HepG2 (cell line): ENCODE results near the gene OR2A5. TPM values are rescaled to one million over a fixed set of nuclear protein-coding genes. Genes with fewer than 3 reads are reported as not detected.

Experiments
- ATAC-seq: fragments of 200-7000 bp; cut with Tn5 transposase; 3 replicates; pipeline ENCODE4 v1.9.1; 2020; ENCODE audit warnings: mild to moderate bottlenecking, moderate library complexity
- BruUV-seq: library from RNA; stranded (reverse); fragments of 400-500 nt; replicated peaks from 2 replicates; lab custom pipeline; 2021; lab: Mats Ljungman, UMichigan
- CTCF ChIA-PET: fragments of 300-600 bp; formaldehyde crosslinking; extraction: SDS; loops from one replicate; lab custom pipeline; 2021; ENCODE audit warnings: low total read pairs, inconsistent platforms, low intra/inter-chr PET ratio; lab: Yijun Ruan, JAX
- POLR2A ChIA-PET: fragments of 350-600 bp; sonication (Branson Sonifier 250); formaldehyde crosslinking; loops from one replicate; lab custom pipeline; 2020; ENCODE audit warnings: antibody characterized with exemption, inconsistent platforms; lab: Yijun Ruan, JAX
- DNase-seq: peaks from one replicate; pipeline ENCODE4 v3.0.0-alpha.2; 2015; ENCODE audit warnings: low spot score
- FAIRE-seq: peaks from 3 replicates; lab custom pipeline; 2011; peaks lifted over from hg19 to GRCh38; lab: Jason Lieb, UNC
- H2AFZ ChIP-seq: one replicate; pipeline ENCODE4 v1.6.1; 2011; ENCODE audit warnings: low read length, inconsistent platforms
- H3K27ac ChIP-seq: fragments of 300-600 bp; 3 replicates; pipeline ENCODE4 v1.8.0; 2011; ENCODE audit warnings: mixed run types, mild to moderate bottlenecking, mixed read lengths, low read length, inconsistent platforms; ENCODE audit not compliant: insufficient read depth; ENCODE audit errors: extremely low read length
- H3K27me3 ChIP-seq, 2 experiments: fragments of 200-600 bp in 1 of 2; 2 replicates in 1 of 2; 3 replicates in 1 of 2; pipeline versions ENCODE4 v1.6.0 to v1.8.0; 2011; ENCODE audit warnings: low read length in 2 of 2, mild to moderate bottlenecking in 2 of 2, moderate library complexity in 2 of 2, inconsistent platforms in 1 of 2; ENCODE audit not compliant: insufficient read depth in 2 of 2, control insufficient read depth in 1 of 2
- H3K36me3 ChIP-seq, 2 experiments: fragments of 200-600 bp in 1 of 2; replicated peaks in 1 of 2; 2 replicates in 1 of 2; 3 replicates in 1 of 2; pipeline versions ENCODE4 v1.5.1 to v1.8.0; 2011; ENCODE audit warnings: low read length in 2 of 2, inconsistent platforms in 1 of 2; ENCODE audit not compliant: insufficient read depth in 2 of 2, control insufficient read depth in 1 of 2
- H3K4me1 ChIP-seq: 2 replicates; pipeline ENCODE4 v1.5.1; 2012; ENCODE audit warnings: low read length, inconsistent platforms; ENCODE audit not compliant: insufficient read depth
- H3K4me2 ChIP-seq: 2 replicates; pipeline ENCODE4 v1.6.0; 2011; ENCODE audit warnings: low read depth, low read length, inconsistent platforms
- H3K4me3 ChIP-seq, 3 experiments: fragments of 200-600 bp in 1 of 3; sonication (generic), shearing (Covaris generic) in 1 of 3; replicated peaks in 1 of 3; 2 replicates each; pipeline ENCODE4 v1.5.1; 2011 to 2016; ENCODE audit warnings: low read length in 3 of 3, inconsistent platforms in 2 of 3, low read depth in 2 of 3, mild to moderate bottlenecking in 2 of 3, control low read depth in 1 of 3, mixed read lengths in 1 of 3; ENCODE audit not compliant: insufficient read depth in 1 of 3
- H3K79me2 ChIP-seq: one replicate; pipeline ENCODE4 v1.6.1; 2011; ENCODE audit warnings: low read length, inconsistent platforms; ENCODE audit not compliant: insufficient read depth
- H3K9ac ChIP-seq: 2 replicates; pipeline ENCODE4 v1.6.0; 2011; ENCODE audit warnings: mild to moderate bottlenecking, low read depth, low read length, inconsistent platforms; ENCODE audit not compliant: insufficient read depth
- H3K9me3 ChIP-seq: 2 replicates; pipeline ENCODE4 v1.5.1; 2012; ENCODE audit warnings: mild to moderate bottlenecking, low read length
- H4K20me1 ChIP-seq: 2 replicates; pipeline ENCODE4 v1.6.0; 2011; ENCODE audit warnings: inconsistent platforms, mild to moderate bottlenecking, low read length, moderate library complexity; ENCODE audit not compliant: insufficient read depth
- CBX5 ChIP-seq: sonication (generic); formaldehyde crosslinking; IDR thresholded peaks from 2 replicates; pipeline ENCODE4 v1.4.0; 2020; ENCODE audit warnings: missing genetic modification reagents, borderline replicate concordance
- MBNL3 ChIP-seq: fragments of 250-450 bp; sonication (Bioruptor Pico); conservative IDR thresholded peaks from 2 replicates; pipeline ENCODE4 v1.8.0; 2022; ENCODE audit warnings: mild to moderate bottlenecking, inconsistent platforms
- PPARG ChIP-seq: conservative IDR thresholded peaks from 2 replicates; pipeline ENCODE4 v1.6.1; 2016; ENCODE audit warnings: missing biosample characterization, missing genetic modification reagents
- TBX3 ChIP-seq: fragments of 450-650 bp; IDR thresholded peaks from 2 replicates; pipeline ENCODE4 v1.6.1; 2017; ENCODE audit warnings: antibody characterized with exemption, mild to moderate bottlenecking, inconsistent platforms, borderline replicate concordance
- ZFP82 ChIP-seq: sonication (generic); formaldehyde crosslinking; IDR thresholded peaks from 2 replicates; pipeline ENCODE4 v1.5.1; 2020; ENCODE audit warnings: mild to moderate bottlenecking, missing genetic modification reagents, borderline replicate concordance
- ZNF138 ChIP-seq: sonication (generic); formaldehyde crosslinking; IDR thresholded peaks from 2 replicates; pipeline ENCODE4 v1.5.0; 2020; ENCODE audit warnings: mild to moderate bottlenecking, low read depth, missing genetic modification reagents
- ZNF569 ChIP-seq: sonication (generic); formaldehyde crosslinking; IDR thresholded peaks from 2 replicates; pipeline ENCODE4 v1.5.0; 2020; ENCODE audit warnings: mild to moderate bottlenecking, missing genetic modification reagents, moderate library complexity, borderline replicate concordance
- ZNF577 ChIP-seq: sonication (generic); formaldehyde crosslinking; IDR thresholded peaks from 2 replicates; pipeline ENCODE4 v1.4.0; 2020; ENCODE audit warnings: mild to moderate bottlenecking, low read depth, missing genetic modification reagents, borderline replicate concordance
- ZNF589 ChIP-seq: sonication (generic); formaldehyde crosslinking; conservative IDR thresholded peaks from 2 replicates; pipeline ENCODE4 v1.8.0; 2022; ENCODE audit warnings: mild to moderate bottlenecking, moderate library complexity, missing genetic modification reagents
- ZNF780A ChIP-seq: sonication (generic); formaldehyde crosslinking; IDR thresholded peaks from 2 replicates; pipeline ENCODE4 v1.8.0; 2022; ENCODE audit warnings: mild to moderate bottlenecking, missing genetic modification reagents, moderate library complexity
- WGBS: methylation state at CpG from one replicate; pipeline ENCODE4 v1.1.6; 2017; ENCODE audit warnings: low lambda C conversion rate; 5-methylcytosine and 5-hydroxymethylcytosine counted together
- in situ Hi-C: cut with HindIII; loops from 2 replicates; pipeline ENCODE4 v1.10.0; 2017; ENCODE audit warnings: low pct_unique_long_range_greater_than_20kb; ENCODE audit not compliant: extremely low pct_ligation_motif_present
- intact Hi-C: fragments of 100-400 bp; cut with micrococcal nuclease; formaldehyde crosslinking; loops from one replicate; pipeline ENCODE4 v1.10.0; 2022; ENCODE audit not compliant: unreplicated experiment
- polyA plus RNA-seq, 8 experiments: library from polyadenylated mRNA; depleted of rRNA in 3 of 8; stranded (reverse) in 7 of 8; unstranded in 1 of 8; fragments of >200 nt; fragmentation: Illumina TruSeq in 4 of 8; extraction: Trizol in 4 of 8; gene quantifications; 2 replicates each; pipeline versions ENCODE4 v1.2.1 to v1.2.3, GENCODE V29; 2011 to 2016; ENCODE audit warnings: low read depth in 4 of 8, missing spikeins in 1 of 8, mixed read lengths in 1 of 8; ENCODE audit not compliant: insufficient read depth in 1 of 8
- total RNA-seq, 5 experiments: library from RNA; depleted of rRNA; stranded (reverse); fragments of >200 nt; fragmentation: Illumina TruSeq; extraction: Trizol; gene quantifications; 2 replicates each; pipeline ENCODE4 v1.2.3, GENCODE V29; 2016; ENCODE audit warnings: low read depth in 1 of 5
- TF ChIP-seq, protein P1 (sequence below): sonication (generic); formaldehyde crosslinking; IDR thresholded peaks from 2 replicates; pipeline ENCODE4 v1.5.0; 2020; ENCODE audit warnings: missing genetic modification reagents
- TF ChIP-seq, protein P2 (sequence below): sonication (generic); formaldehyde crosslinking; IDR thresholded peaks from 2 replicates; pipeline ENCODE4 v1.5.1; 2020; ENCODE audit warnings: missing genetic modification reagents, mild to moderate bottlenecking, borderline replicate concordance
- TF ChIP-seq, protein P3 (sequence below): IDR thresholded peaks from 2 replicates; pipeline ENCODE4 v1.6.1; 2016; ENCODE audit warnings: missing genetic modification reagents, missing compliant biosample characterization
- TF ChIP-seq, protein P4 (sequence below): sonication (generic); formaldehyde crosslinking; IDR thresholded peaks from 2 replicates; pipeline ENCODE4 v1.4.0; 2020; ENCODE audit warnings: mild to moderate bottlenecking, missing genetic modification reagents, borderline replicate concordance
- TF ChIP-seq, protein P5 (sequence below): sonication (generic); formaldehyde crosslinking; IDR thresholded peaks from 2 replicates; pipeline ENCODE4 v1.4.0; 2020; ENCODE audit warnings: missing genetic modification reagents, borderline replicate concordance

Gene OR2A5
- total and polyA plus RNA-seq, 2 of the 13 experiments (the other 11 are each of a cell fraction or from before 2014, with no cell fraction given): not detected

DNA sequence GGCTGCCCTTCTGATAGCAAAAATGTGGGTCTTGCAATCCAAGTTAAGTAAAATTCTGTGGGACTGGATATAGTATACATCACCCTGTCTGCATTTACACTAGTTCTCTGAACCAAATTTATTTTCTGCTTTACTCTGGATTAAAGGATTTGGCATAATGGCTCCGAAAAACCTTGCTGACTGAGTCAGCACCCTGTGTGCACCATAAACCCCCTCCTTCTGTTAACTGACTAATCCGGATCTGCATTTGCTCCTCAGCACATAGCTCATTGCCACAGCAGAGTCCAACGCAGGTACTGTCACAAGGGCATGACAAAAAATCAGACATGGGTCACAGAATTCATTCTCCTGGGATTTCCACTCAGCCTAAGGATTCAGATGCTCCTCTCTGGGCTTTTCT is 1.3 kb downstream of the OR2A5 start:
- no TSS peak for BruUV-seq
- CTCF ChIA-PET: no interaction called here
- DNase-seq (no peak), ATAC-seq (no peak), FAIRE-seq (no peak)
- 0% methylated on average over 3 of the region's 3 CpGs for WGBS
- in situ Hi-C loops (no loop called here), intact Hi-C loops (no loop called here)
- no peaks in the 10 kb centered on the region for H3K79me2 ChIP-seq
- no peaks in the 10 kb centered on the region for H4K20me1 ChIP-seq
- H3K9me3 ChIP-seq: no peaks in the 10 kb centered on the region
- no peaks in the 10 kb centered on the region for H3K4me1 ChIP-seq
- no peak overlapping the region for H3K4me2 ChIP-seq
- POLR2A ChIA-PET: no interaction called here
- H2AFZ ChIP-seq: no peak overlapping the region
- H3K27ac ChIP-seq: no peak overlapping the region
- H3K27me3 ChIP-seq: peaks cover 0 to 3% of the 10 kb centered on the region in 2 experiments; a peak in 1 of 5 replicates
- H3K4me3 ChIP-seq: no peak overlapping the region
- no peak overlapping the region for H3K9ac ChIP-seq
- no peaks in the 10 kb centered on the region for H3K36me3 ChIP-seq
- TF ChIP-seq ZNF577 (CRISPR knock-in tag) (no peak), MBNL3 (no peak), ZFP82 (no peak), ZNF138 (CRISPR knock-in tag) (no peak), CBX5 (CRISPR knock-in tag) (no peak), PPARG (no peak), TBX3 (no peak), ZNF589 (CRISPR knock-in tag) (no peak), ZNF569 (no peak), ZNF780A (no peak)
- TF ChIP-seq, protein P1, sequence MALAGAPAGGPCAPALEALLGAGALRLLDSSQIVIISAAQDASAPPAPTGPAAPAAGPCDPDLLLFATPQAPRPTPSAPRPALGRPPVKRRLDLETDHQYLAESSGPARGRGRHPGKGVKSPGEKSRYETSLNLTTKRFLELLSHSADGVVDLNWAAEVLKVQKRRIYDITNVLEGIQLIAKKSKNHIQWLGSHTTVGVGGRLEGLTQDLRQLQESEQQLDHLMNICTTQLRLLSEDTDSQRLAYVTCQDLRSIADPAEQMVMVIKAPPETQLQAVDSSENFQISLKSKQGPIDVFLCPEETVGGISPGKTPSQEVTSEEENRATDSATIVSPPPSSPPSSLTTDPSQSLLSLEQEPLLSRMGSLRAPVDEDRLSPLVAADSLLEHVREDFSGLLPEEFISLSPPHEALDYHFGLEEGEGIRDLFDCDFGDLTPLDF (CRISPR knock-in tag): no peak
- TF ChIP-seq, protein P2, sequence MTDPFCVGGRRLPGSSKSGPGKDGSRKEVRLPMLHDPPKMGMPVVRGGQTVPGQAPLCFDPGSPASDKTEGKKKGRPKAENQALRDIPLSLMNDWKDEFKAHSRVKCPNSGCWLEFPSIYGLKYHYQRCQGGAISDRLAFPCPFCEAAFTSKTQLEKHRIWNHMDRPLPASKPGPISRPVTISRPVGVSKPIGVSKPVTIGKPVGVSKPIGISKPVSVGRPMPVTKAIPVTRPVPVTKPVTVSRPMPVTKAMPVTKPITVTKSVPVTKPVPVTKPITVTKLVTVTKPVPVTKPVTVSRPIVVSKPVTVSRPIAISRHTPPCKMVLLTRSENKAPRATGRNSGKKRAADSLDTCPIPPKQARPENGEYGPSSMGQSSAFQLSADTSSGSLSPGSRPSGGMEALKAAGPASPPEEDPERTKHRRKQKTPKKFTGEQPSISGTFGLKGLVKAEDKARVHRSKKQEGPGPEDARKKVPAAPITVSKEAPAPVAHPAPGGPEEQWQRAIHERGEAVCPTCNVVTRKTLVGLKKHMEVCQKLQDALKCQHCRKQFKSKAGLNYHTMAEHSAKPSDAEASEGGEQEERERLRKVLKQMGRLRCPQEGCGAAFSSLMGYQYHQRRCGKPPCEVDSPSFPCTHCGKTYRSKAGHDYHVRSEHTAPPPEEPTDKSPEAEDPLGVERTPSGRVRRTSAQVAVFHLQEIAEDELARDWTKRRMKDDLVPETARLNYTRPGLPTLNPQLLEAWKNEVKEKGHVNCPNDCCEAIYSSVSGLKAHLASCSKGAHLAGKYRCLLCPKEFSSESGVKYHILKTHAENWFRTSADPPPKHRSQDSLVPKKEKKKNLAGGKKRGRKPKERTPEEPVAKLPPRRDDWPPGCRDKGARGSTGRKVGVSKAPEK: no peak
- TF ChIP-seq, protein P3, sequence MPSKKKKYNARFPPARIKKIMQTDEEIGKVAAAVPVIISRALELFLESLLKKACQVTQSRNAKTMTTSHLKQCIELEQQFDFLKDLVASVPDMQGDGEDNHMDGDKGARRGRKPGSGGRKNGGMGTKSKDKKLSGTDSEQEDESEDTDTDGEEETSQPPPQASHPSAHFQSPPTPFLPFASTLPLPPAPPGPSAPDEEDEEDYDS (CRISPR knock-in tag): no peak
- TF ChIP-seq, protein P4, sequence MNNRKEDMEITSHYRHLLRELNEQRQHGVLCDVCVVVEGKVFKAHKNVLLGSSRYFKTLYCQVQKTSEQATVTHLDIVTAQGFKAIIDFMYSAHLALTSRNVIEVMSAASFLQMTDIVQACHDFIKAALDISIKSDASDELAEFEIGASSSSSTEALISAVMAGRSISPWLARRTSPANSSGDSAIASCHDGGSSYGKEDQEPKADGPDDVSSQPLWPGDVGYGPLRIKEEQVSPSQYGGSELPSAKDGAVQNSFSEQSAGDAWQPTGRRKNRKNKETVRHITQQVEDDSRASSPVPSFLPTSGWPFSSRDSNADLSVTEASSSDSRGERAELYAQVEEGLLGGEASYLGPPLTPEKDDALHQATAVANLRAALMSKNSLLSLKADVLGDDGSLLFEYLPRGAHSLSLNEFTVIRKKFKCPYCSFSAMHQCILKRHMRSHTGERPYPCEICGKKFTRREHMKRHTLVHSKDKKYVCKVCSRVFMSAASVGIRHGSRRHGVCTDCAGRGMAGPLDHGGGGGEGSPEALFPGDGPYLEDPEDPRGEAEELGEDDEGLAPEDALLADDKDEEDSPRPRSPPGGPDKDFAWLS: no peak
- TF ChIP-seq, protein P5, sequence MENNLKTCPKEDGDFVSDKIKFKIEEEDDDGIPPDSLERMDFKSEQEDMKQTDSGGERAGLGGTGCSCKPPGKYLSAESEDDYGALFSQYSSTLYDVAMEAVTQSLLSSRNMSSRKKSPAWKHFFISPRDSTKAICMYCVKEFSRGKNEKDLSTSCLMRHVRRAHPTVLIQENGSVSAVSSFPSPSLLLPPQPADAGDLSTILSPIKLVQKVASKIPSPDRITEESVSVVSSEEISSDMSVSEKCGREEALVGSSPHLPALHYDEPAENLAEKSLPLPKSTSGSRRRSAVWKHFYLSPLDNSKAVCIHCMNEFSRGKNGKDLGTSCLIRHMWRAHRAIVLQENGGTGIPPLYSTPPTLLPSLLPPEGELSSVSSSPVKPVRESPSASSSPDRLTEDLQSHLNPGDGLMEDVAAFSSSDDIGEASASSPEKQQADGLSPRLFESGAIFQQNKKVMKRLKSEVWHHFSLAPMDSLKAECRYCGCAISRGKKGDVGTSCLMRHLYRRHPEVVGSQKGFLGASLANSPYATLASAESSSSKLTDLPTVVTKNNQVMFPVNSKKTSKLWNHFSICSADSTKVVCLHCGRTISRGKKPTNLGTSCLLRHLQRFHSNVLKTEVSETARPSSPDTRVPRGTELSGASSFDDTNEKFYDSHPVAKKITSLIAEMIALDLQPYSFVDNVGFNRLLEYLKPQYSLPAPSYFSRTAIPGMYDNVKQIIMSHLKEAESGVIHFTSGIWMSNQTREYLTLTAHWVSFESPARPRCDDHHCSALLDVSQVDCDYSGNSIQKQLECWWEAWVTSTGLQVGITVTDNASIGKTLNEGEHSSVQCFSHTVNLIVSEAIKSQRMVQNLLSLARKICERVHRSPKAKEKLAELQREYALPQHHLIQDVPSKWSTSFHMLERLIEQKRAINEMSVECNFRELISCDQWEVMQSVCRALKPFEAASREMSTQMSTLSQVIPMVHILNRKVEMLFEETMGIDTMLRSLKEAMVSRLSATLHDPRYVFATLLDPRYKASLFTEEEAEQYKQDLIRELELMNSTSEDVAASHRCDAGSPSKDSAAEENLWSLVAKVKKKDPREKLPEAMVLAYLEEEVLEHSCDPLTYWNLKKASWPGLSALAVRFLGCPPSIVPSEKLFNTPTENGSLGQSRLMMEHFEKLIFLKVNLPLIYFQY: no peak
